22Rv1 (cell line): Measurements from ENCODE around the gene DUSP28.

Source experiments
- CTCF ChIP-seq: fragments of 450-650 bp; IDR thresholded peaks from 2 replicates; pipeline ENCODE4 v1.5.1; 2017; ENCODE audit warnings: mild to moderate bottlenecking
- ZFX ChIP-seq: fragments of 450-650 bp; IDR thresholded peaks from 2 replicates; pipeline ENCODE4 v1.6.1; 2017; ENCODE audit warnings: antibody characterized with exemption, borderline replicate concordance

DNA sequence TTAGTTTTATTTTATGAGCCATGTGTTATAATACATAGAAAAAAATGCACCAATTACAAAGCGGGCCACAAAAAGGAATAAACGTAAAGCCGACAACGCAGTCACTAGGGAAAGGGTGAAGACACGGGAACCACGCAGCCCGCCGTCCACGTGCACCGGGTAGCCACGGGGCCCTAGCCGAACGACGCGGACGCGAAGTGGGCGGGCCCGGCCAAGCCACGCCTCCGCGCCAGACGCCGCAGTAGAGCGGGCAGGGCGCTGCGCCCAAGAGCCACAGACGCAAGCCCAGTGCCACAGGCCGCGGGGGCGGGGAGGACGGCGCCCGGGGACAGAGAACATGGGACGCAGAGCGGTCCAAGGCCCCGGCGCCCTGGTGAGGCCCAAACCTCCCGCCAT is at the start of gene DUSP28:
- no peak for TF ChIP-seq ZFX
- no peak for TF ChIP-seq CTCF
